ENCODE data around the gene KIAA1671. TPM values are rescaled to one million over a fixed set of nuclear protein-coding genes. Genes with fewer than 3 reads are reported as not detected.
A peak's percentile ranks its signal among the peaks of the same experiment; 100 is the strongest.
"Not testable (repeated sequence)": the region's sequence is repeated elsewhere in the genome, so short reads cannot be mapped to it uniquely, and the experiment has no call there.

The KIAA1671 gene
- total RNA-seq, 6 experiments from 2014 or later, result 1.3 to 5.0 (median 1.6) TPM

GRCh38 chr22:25200967-25201366 lies 248.5 kb downstream of the KIAA1671 start:
- no peaks in the 10 kb centered on the region for H3K36me3 Mint-ChIP-seq (ENCODE audit: low read depth)
- no peaks in the 10 kb centered on the region for H3K4me1 Mint-ChIP-seq (ENCODE audit: low read depth)
- TF ChIP-seq CTCF (IDR thresholded peaks at IDR 0.05), result no peak
- no peak for DNase-seq
- no peak overlapping the region for H3K27ac Mint-ChIP-seq
- peaks cover 6% of the 10 kb centered on the region for H3K9me3 Mint-ChIP-seq
- H3K27me3 Mint-ChIP-seq (ENCODE audit: insufficient read depth), result peaks cover 1% of the 10 kb centered on the region
- H3K4me3 Mint-ChIP-seq, result no peak overlapping the region

DNA sequence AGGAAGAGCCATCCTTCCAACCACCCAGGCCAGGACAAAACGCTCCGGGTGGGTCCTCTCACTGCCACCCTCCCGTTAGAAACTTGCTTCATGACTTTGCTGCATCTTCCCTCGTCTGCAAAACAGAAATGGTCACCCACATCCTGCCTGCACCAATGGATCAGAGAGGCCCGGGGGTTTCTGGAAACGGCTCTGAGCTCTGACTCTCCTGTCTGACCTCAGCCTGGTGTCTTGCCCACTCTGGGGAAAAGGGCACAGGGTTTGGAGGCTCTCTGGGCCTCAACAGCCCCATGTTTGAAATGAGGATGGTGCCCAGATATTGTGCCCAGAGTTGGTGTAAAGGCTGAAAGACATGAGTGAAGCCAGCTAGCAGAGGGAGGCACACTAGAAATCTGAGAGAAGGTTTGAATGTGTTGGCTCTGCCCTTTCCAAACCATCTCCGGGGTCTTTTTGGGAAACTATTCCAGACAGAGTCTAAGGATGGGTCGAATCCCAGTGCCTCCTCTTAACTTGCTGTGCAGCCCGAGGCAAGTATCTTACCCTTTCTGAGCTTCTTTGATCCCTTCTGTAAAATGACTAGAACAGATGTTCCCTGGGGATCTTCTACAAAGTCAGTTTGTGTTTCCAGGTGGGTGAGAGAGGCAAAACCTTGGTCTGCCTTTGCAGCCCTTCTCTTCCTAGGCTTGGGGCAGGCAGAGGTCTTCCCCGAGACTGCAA lies 249.2 kb downstream of the KIAA1671 start:
- H3K9me3 Mint-ChIP-seq, result no peaks in the 10 kb centered on the region; the same call in 1 of the 2 replicates
- TF ChIP-seq CTCF (IDR thresholded peaks at IDR 0.05), result no peak
- no peak for DNase-seq
- H3K4me1 Mint-ChIP-seq (ENCODE audit: low read depth), result no peaks in the 10 kb centered on the region
- H3K27me3 Mint-ChIP-seq (ENCODE audit: insufficient read depth), result peaks cover 1% of the 10 kb centered on the region
- H3K27ac Mint-ChIP-seq, result no peak overlapping the region
- no peaks in the 10 kb centered on the region for H3K36me3 Mint-ChIP-seq (ENCODE audit: low read depth)
- no peak overlapping the region for H3K4me3 Mint-ChIP-seq

DNA sequence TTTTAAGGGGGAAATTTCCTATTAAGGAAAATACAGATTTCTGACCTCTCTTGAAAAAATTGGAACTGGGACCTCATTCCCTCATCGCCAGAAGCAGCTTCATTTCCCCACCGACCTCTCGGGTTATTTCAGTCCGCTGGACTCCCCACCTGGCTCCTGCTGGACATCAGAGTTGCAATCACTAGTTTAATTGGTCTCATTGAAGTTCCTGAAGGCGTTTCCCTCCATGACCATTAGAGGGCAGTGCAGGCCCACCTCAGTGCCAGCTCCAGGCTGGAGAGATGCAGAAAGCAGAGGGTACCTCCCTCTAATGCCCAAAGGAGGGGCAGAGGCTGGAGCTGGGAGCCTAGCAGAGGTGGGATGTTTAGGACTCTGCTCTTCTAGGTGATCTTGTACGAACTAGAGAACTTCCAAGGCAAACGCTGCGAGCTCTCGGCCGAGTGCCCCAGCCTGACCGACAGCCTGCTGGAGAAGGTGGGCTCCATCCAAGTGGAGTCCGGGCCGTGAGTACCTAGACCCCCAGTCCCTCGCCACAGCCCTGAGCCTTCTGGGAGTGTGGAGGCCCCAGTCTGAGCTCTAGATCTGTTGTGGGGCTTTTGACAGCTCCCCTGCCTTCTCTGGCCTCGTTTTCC lies 249.9 kb downstream of the KIAA1671 start:
- Mint-ChIP-seq H3K36me3 (ENCODE audit: low read depth) (no peaks in the 10 kb centered on the region), H3K9me3 (no peaks in the 10 kb centered on the region; the same call in 1 of the 2 replicates), H3K27ac (no peak overlapping the region), H3K4me1 (ENCODE audit: low read depth) (no peaks in the 10 kb centered on the region), H3K4me3 (no peak overlapping the region), H3K27me3 (ENCODE audit: insufficient read depth) (peaks cover 1% of the 10 kb centered on the region)
- TF ChIP-seq CTCF (IDR thresholded peaks at IDR 0.05), result peak; percentile 91
- DNase-seq, result peak; percentile 39

GRCh38 chr22:25203082-25203481 lies 250.6 kb downstream of the KIAA1671 start:
- Mint-ChIP-seq H3K27ac (no peak overlapping the region), H3K9me3 (peaks cover 6% of the 10 kb centered on the region), H3K36me3 (ENCODE audit: low read depth) (no peaks in the 10 kb centered on the region), H3K27me3 (ENCODE audit: insufficient read depth) (peaks cover 2% of the 10 kb centered on the region), H3K4me3 (no peak overlapping the region), H3K4me1 (ENCODE audit: low read depth) (no peaks in the 10 kb centered on the region)
- TF ChIP-seq CTCF (IDR thresholded peaks at IDR 0.05), result no peak
- no peak for DNase-seq

DNA sequence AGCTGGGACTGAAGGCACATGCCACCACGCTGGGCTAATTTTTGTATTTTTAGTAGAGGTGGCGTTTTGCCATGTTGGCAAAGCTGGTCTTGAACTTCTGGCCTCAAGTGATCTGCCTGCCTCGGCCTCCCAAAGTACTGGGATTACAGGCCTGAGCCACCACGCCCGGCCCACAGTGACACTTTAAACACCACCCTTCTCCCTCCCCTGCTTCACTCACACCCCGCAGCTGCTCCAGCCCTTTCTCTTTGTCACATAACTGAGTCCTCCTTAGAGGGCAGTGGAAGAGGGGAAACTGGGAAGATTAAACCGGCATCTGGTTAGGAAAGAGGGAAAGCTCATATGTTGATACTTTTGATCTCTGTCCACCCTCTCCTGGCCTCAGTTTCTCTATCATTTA lies 252.0 kb downstream of the KIAA1671 start:
- not testable (repeated sequence) for H3K27ac Mint-ChIP-seq; H3K36me3 Mint-ChIP-seq (ENCODE audit: low read depth); H3K9me3 Mint-ChIP-seq; H3K4me1 Mint-ChIP-seq (ENCODE audit: low read depth); H3K4me3 Mint-ChIP-seq; DNase-seq; H3K27me3 Mint-ChIP-seq (ENCODE audit: insufficient read depth)

DNA sequence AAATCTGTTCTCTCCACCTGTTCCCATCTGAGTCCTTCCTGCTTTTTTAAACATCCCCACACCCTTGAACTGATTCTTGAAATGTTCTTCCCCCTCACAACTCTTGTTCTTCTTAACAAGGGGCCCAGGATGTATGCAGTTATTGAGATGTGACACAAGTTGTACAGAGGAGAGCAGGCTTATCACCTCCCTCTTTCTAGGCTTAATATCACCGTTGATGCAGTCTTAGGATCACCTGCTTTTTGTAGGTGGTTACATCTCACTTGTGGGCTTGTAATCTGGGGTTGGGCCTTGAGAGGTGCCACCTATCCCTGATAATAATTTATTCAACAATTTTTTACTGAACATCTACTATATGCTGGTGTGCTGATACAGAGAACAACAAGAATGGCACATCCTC lies 253.3 kb downstream of the KIAA1671 start:
- DNase-seq, result no peak
- Mint-ChIP-seq H3K27me3 (ENCODE audit: insufficient read depth) (peaks cover 2% of the 10 kb centered on the region), H3K4me1 (ENCODE audit: low read depth) (no peaks in the 10 kb centered on the region), H3K36me3 (ENCODE audit: low read depth) (no peaks in the 10 kb centered on the region), H3K9me3 (peaks cover 6% of the 10 kb centered on the region), H3K27ac (no peak overlapping the region), H3K4me3 (no peak overlapping the region)
- TF ChIP-seq CTCF (IDR thresholded peaks at IDR 0.05), result no peak

All from HFFc6 (cell line).